Measurements from ENCODE around the gene FGGY.
A peak's percentile ranks its signal among the peaks of the same experiment; 100 is the strongest.
"Not testable (repeated sequence)": the region's sequence is repeated elsewhere in the genome, so short reads cannot be mapped to it uniquely, and the experiment has no call there.

The FGGY gene

DNA sequence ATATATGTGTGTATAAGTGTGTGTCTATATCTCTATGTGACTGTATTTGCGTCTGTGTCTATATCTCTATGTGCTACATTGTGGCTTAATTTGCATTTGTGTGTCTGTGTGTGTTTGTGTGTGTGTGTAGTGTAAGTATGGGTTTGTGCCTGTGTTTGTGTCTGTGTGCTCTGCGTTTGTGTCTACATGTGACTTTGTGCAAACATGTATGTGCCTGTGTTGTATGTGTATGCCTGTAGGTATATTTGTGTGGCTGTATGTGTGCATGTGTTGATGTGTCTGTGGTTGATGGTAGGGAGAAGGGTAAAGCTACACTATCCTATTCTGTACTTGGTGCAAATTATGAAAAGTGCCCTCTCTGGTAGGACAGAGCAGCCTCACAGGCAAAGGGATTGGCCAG lies 7.3 kb upstream of the FGGY start:
- no peak for DNase-seq

DNA sequence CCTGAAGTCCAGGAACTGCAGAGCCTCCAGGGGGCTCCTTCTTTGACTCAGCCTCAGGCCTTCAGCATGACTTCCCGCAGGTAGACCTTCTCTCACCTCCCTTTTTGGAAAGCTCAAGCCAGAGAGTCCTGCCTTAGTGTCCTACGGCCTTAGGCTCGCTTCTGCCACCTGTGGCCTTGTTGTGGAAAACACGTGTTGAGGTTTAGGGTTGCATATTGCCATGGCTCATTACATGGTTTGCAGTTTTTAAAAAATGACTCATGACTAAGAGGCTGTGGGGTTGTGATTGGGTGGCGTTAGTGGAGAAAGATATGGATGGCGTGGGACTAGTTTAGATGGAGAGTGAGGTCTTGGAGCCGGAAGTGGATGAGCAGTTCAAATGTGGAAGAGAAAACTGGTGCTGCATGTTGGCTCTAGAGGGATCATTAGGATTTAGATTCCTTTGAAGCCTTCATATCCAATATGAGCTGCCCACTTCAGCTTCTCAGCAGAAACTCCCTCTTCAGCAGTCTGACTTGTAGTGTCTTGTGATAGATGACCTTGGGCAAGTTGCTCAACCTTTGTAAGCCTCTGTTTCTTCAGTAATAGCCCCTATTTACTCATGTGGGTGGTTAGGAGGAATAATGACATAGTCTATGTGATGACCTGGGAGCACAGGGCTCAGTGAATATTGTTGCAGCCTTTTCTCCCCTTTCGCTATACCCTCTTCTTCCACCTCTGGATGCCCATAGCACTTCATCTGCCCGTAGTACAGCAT lies 6.5 kb upstream of the FGGY start:
- DNase-seq: no peak

- no peak for DNase-seq
These were observed 5.3 kb upstream of the FGGY start for GRCh38 chr1:59291561-59291960.

GRCh38 chr1:59292562-59292961 lies 4.3 kb upstream of the FGGY start:
- DNase-seq: peak; percentile 34

GRCh38 chr1:59293206-59293605 lies 3.7 kb upstream of the FGGY start:
- DNase-seq: no peak

GRCh38 chr1:59293849-59294248 lies 3.0 kb upstream of the FGGY start:
- DNase-seq: no peak

GRCh38 chr1:59294423-59294822 lies 2.5 kb upstream of the FGGY start:
- no peak for DNase-seq

DNA sequence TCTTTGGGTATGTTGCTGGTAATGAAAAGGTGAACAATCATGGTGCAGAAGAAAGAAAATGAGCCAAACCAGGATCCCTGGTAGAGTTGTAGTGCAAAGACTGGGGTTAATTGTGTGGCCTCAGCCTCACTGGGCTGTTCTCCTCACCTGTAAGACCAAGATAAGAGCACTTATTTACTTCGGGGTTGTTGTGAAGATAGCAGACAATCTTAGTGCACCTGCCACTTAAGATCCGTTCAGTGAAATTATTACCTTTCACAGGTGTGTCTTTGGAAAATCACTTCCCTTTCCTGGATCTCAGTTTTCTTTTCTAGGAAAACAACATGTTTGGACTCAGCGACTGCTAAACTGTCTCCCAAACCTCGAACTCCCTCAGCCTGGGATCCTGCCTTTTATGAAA lies 1.3 kb upstream of the FGGY start:
- DNase-seq: no peak

DNA sequence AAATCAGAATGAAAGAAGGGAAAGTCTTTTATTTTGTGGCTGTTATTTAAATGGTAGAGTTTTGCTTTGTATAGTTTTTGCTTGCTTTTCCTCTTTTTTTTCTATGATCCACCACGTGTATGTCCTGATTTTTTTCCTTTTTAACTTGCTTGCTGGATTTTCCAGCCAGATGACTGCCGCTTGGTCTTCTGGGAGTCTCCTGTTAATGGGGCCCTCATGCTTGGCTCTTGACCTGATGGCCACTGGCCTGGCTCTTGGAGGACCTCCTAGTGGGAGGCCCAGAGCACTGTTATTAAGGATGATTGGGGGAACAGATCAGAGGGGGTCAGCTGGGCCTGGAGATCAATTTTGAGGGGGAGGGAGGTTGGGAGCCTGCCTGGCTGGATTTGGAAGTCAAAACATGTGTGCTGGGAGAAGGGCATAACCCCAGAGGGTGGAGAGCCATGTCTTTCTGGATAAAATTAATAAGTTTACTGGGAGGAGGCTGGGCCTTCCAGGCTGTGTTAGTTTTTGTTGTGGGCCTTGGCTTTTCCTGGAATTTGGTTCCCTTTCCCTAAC lies 1.2 kb downstream of the FGGY start:
- no peak for DNase-seq

GRCh38 chr1:59298710-59299346 lies 1.9 kb downstream of the FGGY start:
- no peak for DNase-seq

GRCh38 chr1:59299670-59300069 lies 2.8 kb downstream of the FGGY start:
- DNase-seq: not testable (repeated sequence)

DNA sequence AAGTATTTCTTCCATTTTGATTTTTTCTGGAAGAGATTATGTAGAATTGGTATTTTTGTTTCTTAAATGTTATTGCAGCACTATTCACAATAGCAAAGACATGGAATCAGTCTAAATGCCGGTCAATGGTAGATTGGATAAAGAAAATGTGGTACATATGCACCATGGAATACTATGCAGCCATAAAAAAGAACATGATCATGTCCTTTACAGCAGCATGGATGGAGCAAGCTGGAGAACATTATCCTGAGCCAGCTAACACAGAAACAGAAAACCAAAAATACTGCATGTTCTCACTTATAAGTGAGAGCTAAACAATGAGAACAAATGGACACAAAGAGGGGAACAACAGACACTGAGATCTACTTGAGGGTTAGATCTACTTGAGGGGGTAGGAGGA lies 5.4 kb downstream of the FGGY start:
- no peak for DNase-seq

GRCh38 chr1:59302871-59303270 lies 6.0 kb downstream of the FGGY start:
- no peak for DNase-seq

- DNase-seq: no peak
These were observed 8.3 kb downstream of the FGGY start for GRCh38 chr1:59305188-59305587.

DNA sequence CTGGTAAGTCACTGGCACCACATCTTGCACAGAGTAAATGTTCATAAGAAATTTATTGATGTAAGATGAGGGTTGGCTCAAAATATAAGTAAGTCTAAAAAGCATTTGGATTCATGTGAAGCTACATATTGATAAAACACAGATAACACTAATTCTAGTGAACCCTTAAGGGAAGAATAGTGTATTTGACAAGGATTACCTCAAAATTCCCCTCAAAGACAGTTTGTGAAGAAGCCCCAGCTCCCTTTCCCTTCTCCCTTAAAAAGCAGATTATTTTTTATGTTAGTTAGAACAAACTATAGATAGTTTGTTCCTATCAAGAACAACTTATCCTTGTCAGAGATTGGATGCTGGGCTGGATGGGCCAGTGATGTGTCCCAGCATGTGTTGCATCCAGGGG lies 10.7 kb downstream of the FGGY start:
- no peak for DNase-seq

DNA sequence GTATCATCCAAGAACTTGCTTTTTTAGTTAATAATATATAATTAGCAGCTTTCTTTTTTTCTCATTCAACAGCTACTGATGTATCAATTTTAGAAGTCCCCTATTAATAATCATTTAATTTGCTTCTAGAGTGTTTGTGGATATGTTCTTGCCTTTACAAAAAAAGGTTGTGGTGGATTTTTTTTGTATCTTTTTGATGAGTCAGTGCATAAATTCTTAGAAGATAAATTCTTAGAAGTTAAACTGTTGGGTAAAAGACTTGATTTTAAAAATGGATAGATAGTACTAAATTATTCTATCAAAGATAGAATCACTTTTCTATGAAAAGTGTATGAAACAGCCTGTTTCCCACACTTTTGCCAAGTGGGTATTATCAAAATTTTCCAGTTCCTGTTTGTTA lies 11.9 kb downstream of the FGGY start:
- DNase-seq: no peak

GRCh38 chr1:59309392-59309791 lies 12.5 kb downstream of the FGGY start:
- no peak for DNase-seq

- no peak for DNase-seq
These were observed 13.1 kb downstream of the FGGY start for GRCh38 chr1:59309795-59310548.

- DNase-seq: no peak
These were observed 13.8 kb downstream of the FGGY start for GRCh38 chr1:59310549-59311250.

GRCh38 chr1:59314776-59315528 lies 18.1 kb downstream of the FGGY start:
- DNase-seq: no peak

- no peak for DNase-seq
These were observed 18.9 kb downstream of the FGGY start for GRCh38 chr1:59315529-59316463.
